Cardiac septum (tissue), 1 donor: ENCODE results near the gene SLC4A5. TPM values are rescaled to one million over a fixed set of nuclear protein-coding genes. Genes with fewer than 3 reads are reported as not detected.
"Not testable (repeated sequence)": the region's sequence is repeated elsewhere in the genome, so short reads cannot be mapped to it uniquely, and the experiment has no call there.

Experiments
- DNase-seq: peaks from one replicate; pipeline ENCODE4 v3.0.0-alpha.2; 2020; ENCODE audit warnings: low spot score
- intact Hi-C: fragments of 100-400 bp; cut with DNase I; formaldehyde crosslinking; loops from one replicate; pipeline ENCODE4 v1.14.0; 2022
- total RNA-seq: library from RNA; stranded (reverse); fragmentation: NEBNext Ultra II Directional; extraction: Animal tissue kit (Norgen Biotek cat#: 25700); gene quantifications from one replicate; pipeline ENCODE4 v1.2.1, GENCODE V29; 2021
- donor health status: DM: no; HTN: no; CAD: no.

SLC4A5 gene
- total RNA-seq, 1 donor from 2014 or later = 3.6 TPM

GRCh38 chr2:74249406-74250122, 93.7 kb downstream of the SLC4A5 start:
- intact Hi-C loops = loop anchor here (5.0 kb wide), 2 partner anchors 83 to 143 kb away; no protein-coding TSS in a partner anchor
- no peak for DNase-seq

- DNase-seq = no peak
- intact Hi-C loops = loop anchor here (5.0 kb wide), 1 partner anchor 146 kb away; no protein-coding TSS in a partner anchor
Observed at GRCh38 chr2:74246496-74247195, 96.6 kb downstream of the SLC4A5 start.

- no peak for DNase-seq
- intact Hi-C loops = no loop called here
Observed at GRCh38 chr2:74244286-74244685, 98.9 kb downstream of the SLC4A5 start.

- no peak for DNase-seq
- intact Hi-C loops = no loop called here
Observed at GRCh38 chr2:74242354-74243071, 100.7 kb downstream of the SLC4A5 start.

GRCh38 chr2:74239346-74239745, 103.9 kb downstream of the SLC4A5 start:
- no peak for DNase-seq
- intact Hi-C loops = no loop called here

GRCh38 chr2:74238879-74239278, 104.3 kb downstream of the SLC4A5 start:
- intact Hi-C loops = no loop called here
- DNase-seq = no peak

GRCh38 chr2:74235041-74235440, 108.2 kb downstream of the SLC4A5 start:
- intact Hi-C loops = no loop called here
- DNase-seq = no peak

- DNase-seq = no peak
- intact Hi-C loops = no loop called here
Observed at GRCh38 chr2:74233648-74234047, 109.6 kb downstream of the SLC4A5 start.

- intact Hi-C loops = no loop called here
- DNase-seq = no peak
Observed at GRCh38 chr2:74232426-74232825, 110.8 kb downstream of the SLC4A5 start.

GRCh38 chr2:74229865-74230264, 113.4 kb downstream of the SLC4A5 start:
- intact Hi-C loops, DNase-seq: not testable (repeated sequence)

GRCh38 chr2:74228772-74229171, 114.4 kb downstream of the SLC4A5 start:
- no peak for DNase-seq
- intact Hi-C loops = no loop called here

- intact Hi-C loops = loop anchor here (2.0 kb wide), 1 partner anchor 29 kb away; the partner anchor contains the start of gene MTHFD2
Observed at GRCh38 chr2:74227646-74228045, 115.6 kb downstream of the SLC4A5 start.

GRCh38 chr2:74226648-74227213, 116.5 kb downstream of the SLC4A5 start:
- DNase-seq = peak; percentile 79
- intact Hi-C loops = loop anchor here (2.0 kb wide), 1 partner anchor 28 kb away; the partner anchor contains the start of gene MTHFD2

More at GRCh38 chr2:74227646-74228045, 115.6 kb downstream of the SLC4A5 start:
- no peak for DNase-seq

GRCh38 chr2:74225698-74226459, 117.3 kb downstream of the SLC4A5 start:
- no peak for DNase-seq
- intact Hi-C loops = loop anchor here (2.0 kb wide), 1 partner anchor 27 kb away; the partner anchor contains the start of gene MTHFD2

- DNase-seq = no peak
- intact Hi-C loops = no loop called here
Observed at GRCh38 chr2:74223941-74224770, 119.1 kb downstream of the SLC4A5 start.

GRCh38 chr2:74222300-74222650, 120.9 kb downstream of the SLC4A5 start:
- intact Hi-C loops = no loop called here
- DNase-seq = no peak

GRCh38 chr2:74221604-74222299, 121.5 kb downstream of the SLC4A5 start:
- DNase-seq = no peak
- intact Hi-C loops = no loop called here

- intact Hi-C loops = no loop called here
- DNase-seq = no peak
Observed at GRCh38 chr2:74221091-74221490, 122.1 kb downstream of the SLC4A5 start.
